NCI-H128 (cell line): ENCODE results near the gene TNFAIP8L1.
"Not testable (repeated sequence)": the region's sequence is repeated elsewhere in the genome, so short reads cannot be mapped to it uniquely, and the experiment has no call there.

ENCODE experiments used
- DNase-seq: peaks from one replicate; lab custom pipeline; 2025; ENCODE audit not compliant: unreplicated experiment; lab: John Stamatoyannopoulos, UW

Gene TNFAIP8L1

GRCh38 chr19:4638828-4639530 lies at the start of gene TNFAIP8L1:
TSS of gene TNFAIP8L1 (plus strand) at chr19:4639516. CDS start at chr19:4651870, 12,354 bp downstream.
- DNase-seq = peak; percentile 95

- no peak for DNase-seq
Measured at GRCh38 chr19:4589579-4590410, 49.5 kb upstream of the TNFAIP8L1 start.

DNA sequence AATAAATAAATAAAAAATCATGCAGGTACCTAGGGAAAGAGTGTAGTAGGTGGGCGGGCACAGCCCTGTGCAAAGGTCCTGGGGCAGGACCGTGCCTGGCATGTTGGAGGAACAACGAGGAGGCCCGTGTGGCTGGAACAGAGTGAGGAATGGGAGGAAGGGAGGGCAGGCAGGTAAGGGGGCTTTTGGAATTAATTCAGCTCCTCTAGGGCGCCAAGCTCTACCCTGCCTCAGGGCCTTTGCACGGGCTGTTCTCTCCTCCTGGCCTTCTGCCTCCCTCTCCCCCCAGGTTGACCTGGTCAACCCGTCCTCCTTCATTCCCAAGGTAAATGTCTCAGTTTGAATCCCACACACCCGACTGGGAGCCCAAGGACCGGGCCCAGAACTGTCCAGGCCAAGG lies 48.8 kb upstream of the TNFAIP8L1 start:
- DNase-seq = no peak

DNA sequence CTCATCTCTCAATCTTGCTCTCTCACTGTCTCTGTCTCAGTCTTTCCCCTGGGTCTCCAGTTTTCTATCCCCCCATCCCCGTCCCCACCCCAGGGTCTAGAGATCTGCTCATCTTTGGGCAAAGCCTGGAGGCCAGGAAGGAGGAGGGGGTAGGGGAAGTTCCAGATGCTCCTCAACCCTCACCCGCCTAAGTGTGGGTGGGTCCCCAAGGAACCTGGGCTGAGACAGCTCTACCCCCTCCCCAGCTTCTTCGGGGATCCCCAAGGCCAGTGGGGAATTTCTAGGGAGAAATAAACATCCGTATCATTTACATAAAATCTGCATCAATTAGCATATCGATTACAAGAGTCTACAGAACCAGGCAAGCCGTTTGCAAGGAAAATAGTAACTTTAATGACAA lies 48.0 kb upstream of the TNFAIP8L1 start:
- DNase-seq = no peak

DNA sequence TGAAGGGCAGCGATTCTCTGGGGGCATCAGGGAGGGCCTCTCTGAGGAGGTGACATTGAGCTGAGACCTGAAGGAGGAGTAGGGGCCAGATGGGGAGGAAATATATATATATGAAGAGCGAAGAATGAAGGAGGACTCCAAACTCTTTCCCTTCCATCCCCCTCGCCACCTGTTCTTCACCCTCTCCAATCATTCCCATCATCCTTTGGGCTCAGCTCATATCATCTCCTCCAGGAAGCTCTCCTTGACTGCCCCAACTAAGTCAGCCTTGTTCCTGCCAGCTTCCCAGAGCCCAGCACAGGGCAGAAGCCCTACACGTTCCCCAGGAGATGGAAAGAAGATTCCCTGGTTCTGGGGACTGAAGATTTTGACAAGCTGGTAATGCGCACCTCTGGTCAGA lies 46.9 kb upstream of the TNFAIP8L1 start:
- no peak for DNase-seq

- DNase-seq = no peak
Measured at GRCh38 chr19:4593409-4593851, 45.9 kb upstream of the TNFAIP8L1 start.

GRCh38 chr19:4594201-4594600 lies 45.1 kb upstream of the TNFAIP8L1 start:
- DNase-seq = no peak

DNA sequence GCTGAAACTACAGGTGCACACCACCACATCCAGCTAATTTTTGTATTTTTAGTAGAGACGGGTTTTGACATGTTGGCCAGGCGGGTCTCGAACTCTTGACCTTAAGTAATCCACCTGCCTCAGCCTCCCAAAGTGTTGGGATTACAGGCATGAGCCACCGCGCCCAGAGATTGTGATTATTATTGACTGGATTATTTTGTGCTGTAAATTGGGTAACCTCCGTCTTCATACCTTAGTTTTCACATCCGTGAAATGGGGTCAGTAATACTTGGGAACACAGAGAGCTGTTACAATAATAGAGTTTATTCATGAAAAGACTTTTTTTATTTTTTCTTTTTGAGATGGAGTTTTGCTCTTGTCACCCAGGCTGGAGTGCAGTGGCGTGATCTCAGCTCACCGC lies 44.2 kb upstream of the TNFAIP8L1 start:
- DNase-seq = not testable (repeated sequence)

- DNase-seq = no peak
Measured at GRCh38 chr19:4596033-4596904, 43.0 kb upstream of the TNFAIP8L1 start.

GRCh38 chr19:4597278-4597974 lies 41.9 kb upstream of the TNFAIP8L1 start:
- no peak for DNase-seq

DNA sequence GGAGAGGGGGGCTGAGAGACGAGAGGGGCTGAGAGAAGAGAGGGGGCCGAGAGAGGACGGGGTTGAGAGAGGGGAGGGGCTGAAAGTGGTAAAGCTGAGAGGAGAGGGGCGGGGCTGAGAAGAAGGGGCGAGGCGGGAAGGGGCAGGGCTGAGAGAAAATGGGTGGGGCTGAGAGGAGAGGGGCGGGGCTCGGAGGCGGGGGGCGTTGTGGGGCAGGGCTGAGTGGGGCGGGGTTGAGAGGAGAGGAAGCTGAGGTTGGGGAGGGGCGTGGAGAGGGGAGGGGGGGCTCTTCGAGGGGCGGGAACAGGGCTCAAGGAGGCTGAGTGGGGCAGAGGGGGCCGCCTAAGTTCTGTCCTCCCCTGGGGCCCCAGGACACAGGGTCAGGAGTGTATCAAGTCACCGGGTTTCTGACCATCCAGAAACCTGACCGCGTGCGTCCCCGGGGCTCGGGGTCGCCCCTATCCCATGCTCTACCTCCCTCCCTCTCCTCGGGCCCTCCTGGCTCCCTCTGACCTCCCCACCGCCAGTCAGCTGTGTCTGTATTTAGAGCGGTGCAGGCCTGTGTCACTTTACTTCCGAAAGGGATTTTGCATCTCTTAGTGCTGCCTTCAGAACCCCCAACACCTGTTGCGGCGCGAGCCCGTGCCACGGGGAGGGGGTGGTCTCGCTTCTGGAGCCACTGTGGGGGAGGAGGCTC lies 41.2 kb upstream of the TNFAIP8L1 start:
- no peak for DNase-seq

DNA sequence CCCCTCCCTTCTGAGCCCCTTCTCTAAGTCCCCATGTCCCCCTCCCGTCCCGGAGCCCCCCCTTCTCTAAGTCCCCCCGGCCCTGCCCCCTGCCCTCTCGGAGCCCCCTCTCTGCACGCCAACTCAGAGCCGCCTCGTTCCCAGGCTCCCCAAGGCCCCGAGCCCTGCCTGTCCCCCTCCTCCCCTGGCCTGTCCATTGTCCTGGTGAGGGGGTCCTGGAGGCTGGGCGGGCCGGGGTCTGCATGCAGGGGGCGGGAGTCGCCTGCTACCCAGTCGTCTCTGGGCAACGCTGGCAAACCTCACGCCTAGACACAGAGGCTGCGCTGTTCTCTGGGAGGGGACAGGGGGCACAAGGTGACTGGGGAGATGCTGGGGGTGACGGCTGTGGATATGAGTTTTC lies 40.6 kb upstream of the TNFAIP8L1 start:
- DNase-seq = no peak

DNA sequence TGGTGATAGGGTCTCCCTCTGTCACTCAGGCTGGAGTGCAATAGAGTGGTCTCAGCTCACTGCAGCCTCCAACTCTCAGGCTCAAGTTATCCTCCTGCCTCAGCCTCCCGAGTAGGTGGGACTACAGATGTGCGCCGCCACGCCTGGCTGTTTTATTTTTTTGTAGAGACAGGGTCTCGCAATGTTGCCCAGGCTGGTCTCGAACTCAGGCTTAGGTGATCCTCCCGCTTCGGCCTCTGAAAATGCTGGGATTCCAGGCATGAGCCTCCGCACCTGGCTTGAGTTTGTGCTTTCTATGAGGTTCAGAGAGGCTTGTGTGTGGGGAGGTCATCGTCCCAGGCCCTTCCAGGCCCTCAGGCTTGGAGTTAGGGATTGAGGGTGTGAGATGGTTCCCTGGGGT lies 39.2 kb upstream of the TNFAIP8L1 start:
- no peak for DNase-seq

DNA sequence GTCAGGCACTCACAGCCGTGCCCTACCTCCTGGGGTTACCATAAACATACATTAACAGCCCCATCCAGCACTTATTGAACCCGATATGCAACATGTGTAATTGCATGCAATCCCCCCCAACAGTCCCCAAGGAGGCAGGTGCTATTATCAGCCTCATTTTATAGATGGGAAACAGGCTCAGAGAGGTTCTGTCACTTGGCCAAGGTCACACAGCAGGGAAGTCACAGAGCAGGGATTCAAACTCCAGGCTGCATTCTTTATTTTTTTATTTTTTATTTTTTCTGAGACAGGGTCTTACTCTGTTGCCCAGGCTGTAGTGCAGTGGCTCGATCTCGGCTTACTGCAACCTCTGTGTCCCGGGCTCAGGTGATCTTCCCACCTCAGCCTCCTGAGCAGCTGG lies 38.4 kb upstream of the TNFAIP8L1 start:
- DNase-seq = no peak

DNA sequence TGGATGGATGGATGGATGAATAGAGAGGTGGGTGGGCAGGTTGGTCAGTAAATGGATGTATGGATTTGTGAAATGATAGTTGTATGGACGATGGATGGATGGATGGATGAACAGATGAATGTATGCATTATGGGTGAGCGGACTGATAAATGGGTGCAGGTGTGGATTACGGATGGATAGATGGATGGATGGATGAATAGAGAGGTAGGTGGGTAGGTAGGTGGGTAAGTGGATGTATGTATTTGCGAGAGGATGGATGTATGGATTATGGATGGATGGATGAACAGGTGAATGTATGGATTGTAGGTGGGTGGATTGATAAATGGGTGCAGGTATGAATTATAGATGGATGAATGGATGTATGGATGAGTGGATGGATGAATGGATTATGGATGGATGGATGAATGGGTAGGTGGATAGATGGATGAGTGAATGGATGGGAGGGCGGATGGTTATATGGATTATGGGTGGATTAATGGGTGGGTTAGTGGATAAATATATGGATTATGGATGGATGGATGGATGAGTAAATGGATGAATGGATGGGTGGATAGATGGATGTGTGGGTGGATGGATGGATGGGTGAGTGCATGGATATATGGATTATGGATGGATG lies 37.0 kb upstream of the TNFAIP8L1 start:
- DNase-seq = no peak

DNA sequence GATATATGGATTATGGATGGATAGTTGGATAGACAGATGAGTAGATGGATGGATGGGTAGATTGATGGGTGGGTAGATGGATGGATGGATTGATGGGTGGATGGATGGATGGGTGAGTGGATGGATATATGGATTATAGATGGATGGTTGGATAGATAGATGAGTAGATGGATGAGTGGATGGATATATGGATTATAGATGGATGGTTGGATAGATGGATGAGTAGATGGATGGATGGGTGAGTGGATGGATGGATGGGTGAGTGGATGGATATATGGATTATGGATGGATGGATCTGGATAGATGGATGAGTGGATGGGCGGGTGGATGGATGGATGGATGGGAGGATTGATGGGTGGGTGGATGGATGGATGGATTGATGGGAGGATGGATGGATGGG lies 36.4 kb upstream of the TNFAIP8L1 start:
- DNase-seq = no peak

DNA sequence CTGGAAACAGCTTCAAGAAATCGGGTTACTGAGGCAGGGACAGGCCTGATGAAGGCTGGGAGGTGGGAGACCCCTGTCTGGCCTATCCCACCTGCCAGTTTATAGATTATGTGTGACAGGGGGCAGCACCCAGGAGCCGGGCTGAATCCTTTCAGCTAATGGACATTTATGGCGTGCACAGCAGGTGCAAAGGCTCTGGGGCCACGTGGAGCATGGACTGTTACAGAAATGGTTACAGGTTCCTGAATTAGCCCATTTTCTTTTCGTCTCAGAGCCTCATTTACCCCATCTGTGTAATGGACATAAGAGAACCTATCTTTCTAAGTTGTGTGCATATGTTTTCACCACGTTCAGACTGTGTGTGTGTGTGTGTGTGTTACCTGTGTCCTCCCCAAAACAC lies 34.4 kb upstream of the TNFAIP8L1 start:
- no peak for DNase-seq

DNA sequence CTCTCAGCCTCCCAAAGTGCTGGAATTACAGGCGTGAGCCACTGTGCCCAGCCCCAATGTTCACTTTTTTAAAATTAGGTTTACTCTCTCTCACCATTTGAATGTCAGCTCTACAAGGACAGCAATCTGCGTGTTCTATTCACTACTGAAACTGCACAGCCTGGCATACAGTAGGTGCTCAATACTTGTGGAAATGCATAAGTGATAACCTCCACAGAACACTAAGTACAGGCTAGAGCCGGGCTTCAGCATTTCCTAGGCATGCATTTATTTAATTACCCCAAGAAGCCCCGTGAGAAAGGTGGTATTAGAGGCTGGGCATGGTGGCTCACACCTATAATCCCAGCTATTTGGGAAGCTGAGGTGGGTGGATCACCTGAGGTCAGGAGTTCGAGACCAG lies 33.1 kb upstream of the TNFAIP8L1 start:
- no peak for DNase-seq

GRCh38 chr19:4606921-4607678 lies 32.2 kb upstream of the TNFAIP8L1 start:
- DNase-seq = peak; percentile 60
